Measurements from ENCODE around the gene UTF1.

Gene UTF1

GRCh38 chr10:133217800-133218589 is 12.0 kb upstream of the UTF1 start:
- TF ChIP-seq CTCF (IDR thresholded peaks at IDR 0.05) = no peak

GRCh38 chr10:133218891-133219290 is 11.1 kb upstream of the UTF1 start:
- TF ChIP-seq CTCF (IDR thresholded peaks at IDR 0.05) = no peak

GRCh38 chr10:133219782-133220181 is 10.2 kb upstream of the UTF1 start:
- TF ChIP-seq CTCF (IDR thresholded peaks at IDR 0.05) = no peak

- TF ChIP-seq CTCF (IDR thresholded peaks at IDR 0.05) = no peak
Measured at GRCh38 chr10:133221331-133221730, 8.7 kb upstream of the UTF1 start.

GRCh38 chr10:133224076-133224475 is 5.9 kb upstream of the UTF1 start:
- TF ChIP-seq CTCF (IDR thresholded peaks at IDR 0.05) = no peak

- no peak for TF ChIP-seq CTCF (IDR thresholded peaks at IDR 0.05)
Measured at GRCh38 chr10:133224756-133225372, 5.2 kb upstream of the UTF1 start.

- TF ChIP-seq CTCF (IDR thresholded peaks at IDR 0.05) = no peak
Measured at GRCh38 chr10:133225707-133226191, 4.3 kb upstream of the UTF1 start.
